ENCODE results near the gene HTR5A. TPM values are rescaled to one million over a fixed set of nuclear protein-coding genes. Genes with fewer than 3 reads are reported as not detected.

Gene HTR5A
- polyA plus RNA-seq, 1 of the 3 experiments (the other 2 are of a cell fraction): not detected

GRCh38 chr7:155051355-155051754 lies 18.8 kb upstream of the HTR5A start:
- ChIA-PET POLR2A (no interaction called here), CTCF (no interaction called here)
- H3K27ac ChIP-seq (ENCODE audit: low read depth in 2 of 2, low read length in 1 of 2): no peak overlapping the region
- H3K9ac ChIP-seq: no peak overlapping the region
- no peaks in the 10 kb centered on the region for H3F3A ChIP-seq (replicated peaks; ENCODE audit: insufficient read depth)
- no peak overlapping the region for H3K4me2 ChIP-seq
- no peaks in the 10 kb centered on the region for H4K20me1 ChIP-seq (ENCODE audit: insufficient read depth)
- DNase-seq: no peak
- no peaks in the 10 kb centered on the region for H3K9me2 ChIP-seq
- no peaks in the 10 kb centered on the region for H3K4me1 ChIP-seq (ENCODE audit: control insufficient read depth in 1 of 2, insufficient read depth in 2 of 2, low read depth in 1 of 2, low read length in 1 of 2)
- H3K27me3 ChIP-seq (ENCODE audit: insufficient read depth): no peaks in the 10 kb centered on the region; the same call in 1 of the 2 replicates
- no peaks in the 10 kb centered on the region for H3K36me3 ChIP-seq (replicated peaks in 1 of 2; ENCODE audit: control insufficient read depth in 1 of 2, insufficient read depth in 2 of 2, low read length in 1 of 2)
- WGBS (ENCODE audit: low lambda C conversion rate): 26% methylated on average over 4 of the region's 4 CpGs
- no peak for TF ChIP-seq MEF2A (IDR thresholded peaks at IDR 0.05; ENCODE audit: borderline replicate concordance, low read depth)
- TF ChIP-seq, protein P1, sequence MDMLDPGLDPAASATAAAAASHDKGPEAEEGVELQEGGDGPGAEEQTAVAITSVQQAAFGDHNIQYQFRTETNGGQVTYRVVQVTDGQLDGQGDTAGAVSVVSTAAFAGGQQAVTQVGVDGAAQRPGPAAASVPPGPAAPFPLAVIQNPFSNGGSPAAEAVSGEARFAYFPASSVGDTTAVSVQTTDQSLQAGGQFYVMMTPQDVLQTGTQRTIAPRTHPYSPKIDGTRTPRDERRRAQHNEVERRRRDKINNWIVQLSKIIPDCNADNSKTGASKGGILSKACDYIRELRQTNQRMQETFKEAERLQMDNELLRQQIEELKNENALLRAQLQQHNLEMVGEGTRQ (IDR thresholded peaks at IDR 0.05; ENCODE audit: borderline replicate concordance, low read depth, low read length): no peak
- no peaks in the 10 kb centered on the region for H3K9me3 ChIP-seq
- no peaks in the 10 kb centered on the region for H3K79me2 ChIP-seq (ENCODE audit: insufficient read depth)
- H2AFZ ChIP-seq (ENCODE audit: low read depth): no peak overlapping the region
- H3K4me3 ChIP-seq (ENCODE audit: low read depth in 2 of 2, low read length in 1 of 2): no peak overlapping the region

DNA sequence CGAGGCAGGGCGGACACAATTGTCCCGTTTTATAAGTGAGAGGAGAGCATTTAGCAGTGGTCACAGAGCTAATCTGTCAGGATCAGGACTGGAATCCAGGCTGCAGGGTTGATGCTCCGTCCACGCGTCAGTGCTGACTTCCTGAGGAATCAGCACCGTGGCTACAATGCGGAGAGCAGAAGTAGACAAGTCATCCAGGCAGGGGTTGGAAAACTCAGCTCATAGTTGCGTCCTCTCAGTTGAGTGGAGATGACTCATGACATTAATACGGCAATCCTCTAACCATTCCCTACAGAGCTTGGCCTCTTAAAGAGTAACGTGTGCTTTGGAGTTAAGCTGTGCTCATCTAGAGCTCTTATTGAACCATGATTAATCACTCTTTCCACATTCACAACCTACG lies 17.1 kb upstream of the HTR5A start:
- TF ChIP-seq TAF1 (IDR thresholded peaks at IDR 0.05; ENCODE audit: borderline replicate concordance, low read depth, low read length): no peak
- TF ChIP-seq SIN3A (IDR thresholded peaks at IDR 0.05; ENCODE audit: borderline replicate concordance, low read depth, low read length): no peak
- no peak for TF ChIP-seq CHD2 (IDR thresholded peaks at IDR 0.05; ENCODE audit: low read length, partially characterized antibody)
- TF ChIP-seq FOSL2 (IDR thresholded peaks at IDR 0.05; ENCODE audit: borderline replicate concordance, low read depth): no peak
- ChIA-PET POLR2A (no interaction called here), CTCF (interaction anchor here (1.0 kb wide), 2 partner anchors 13 to 292 kb away, joined by 3 read pairs; no protein-coding TSS in a partner anchor)
- DNase-seq: no peak
- H3K4me2 ChIP-seq: no peak overlapping the region
- no peaks in the 10 kb centered on the region for H4K20me1 ChIP-seq (ENCODE audit: insufficient read depth)
- H3K4me3 ChIP-seq (ENCODE audit: low read depth in 2 of 2, low read length in 1 of 2): no peak overlapping the region
- H3F3A ChIP-seq (replicated peaks; ENCODE audit: insufficient read depth): no peaks in the 10 kb centered on the region
- no peaks in the 10 kb centered on the region for H3K36me3 ChIP-seq (replicated peaks in 1 of 2; ENCODE audit: control insufficient read depth in 1 of 2, insufficient read depth in 2 of 2, low read length in 1 of 2)
- H3K4me1 ChIP-seq (ENCODE audit: control insufficient read depth in 1 of 2, insufficient read depth in 2 of 2, low read depth in 1 of 2, low read length in 1 of 2): no peaks in the 10 kb centered on the region
- no peaks in the 10 kb centered on the region for H3K9me2 ChIP-seq
- no peak overlapping the region for H2AFZ ChIP-seq (ENCODE audit: low read depth)
- no peaks in the 10 kb centered on the region for H3K79me2 ChIP-seq (ENCODE audit: insufficient read depth)
- no peak overlapping the region for H3K9ac ChIP-seq
- H3K9me3 ChIP-seq: no peaks in the 10 kb centered on the region
- WGBS (ENCODE audit: low lambda C conversion rate): 30% methylated on average over 12 of the region's 12 CpGs
- H3K27me3 ChIP-seq (ENCODE audit: insufficient read depth): no peaks in the 10 kb centered on the region; the same call in 1 of the 2 replicates
- no peak overlapping the region for H3K27ac ChIP-seq (ENCODE audit: low read depth in 2 of 2, low read length in 1 of 2)

DNA sequence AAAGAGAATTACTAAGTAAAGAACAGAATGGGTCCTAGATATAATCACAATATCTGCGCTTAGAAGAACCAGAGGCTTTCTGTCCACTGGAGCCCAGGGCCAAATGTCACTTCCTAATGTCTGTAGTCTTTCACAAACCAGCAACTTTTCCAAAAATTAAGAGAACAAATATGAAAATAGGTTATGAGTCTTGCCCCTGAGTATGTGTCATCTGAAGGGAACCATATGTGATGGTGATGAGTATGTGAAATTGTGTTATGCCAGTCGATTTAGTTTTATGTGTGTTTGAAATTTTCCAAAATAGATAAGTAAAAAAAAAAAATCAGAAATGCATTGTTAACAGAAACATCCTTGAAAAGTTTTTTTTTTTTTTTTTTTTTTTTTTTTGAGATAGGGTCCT lies 15.4 kb upstream of the HTR5A start:
- H3K27ac ChIP-seq (ENCODE audit: low read depth in 2 of 2, low read length in 1 of 2): no peak overlapping the region
- H3F3A ChIP-seq (replicated peaks; ENCODE audit: insufficient read depth): no peaks in the 10 kb centered on the region
- no peak overlapping the region for H3K4me2 ChIP-seq
- no peak for DNase-seq
- no peaks in the 10 kb centered on the region for H3K4me1 ChIP-seq (ENCODE audit: control insufficient read depth in 1 of 2, insufficient read depth in 2 of 2, low read depth in 1 of 2, low read length in 1 of 2)
- no peaks in the 10 kb centered on the region; the same call in 1 of the 2 replicates for H3K27me3 ChIP-seq (ENCODE audit: insufficient read depth)
- H2AFZ ChIP-seq (ENCODE audit: low read depth): no peak overlapping the region
- H3K4me3 ChIP-seq (ENCODE audit: low read depth in 2 of 2, low read length in 1 of 2): no peak overlapping the region
- no peaks in the 10 kb centered on the region for H3K9me3 ChIP-seq
- no peaks in the 10 kb centered on the region for H3K79me2 ChIP-seq (ENCODE audit: insufficient read depth)
- ChIA-PET POLR2A (no interaction called here), CTCF (no interaction called here)
- no peak overlapping the region for H3K9ac ChIP-seq
- no peaks in the 10 kb centered on the region for H3K36me3 ChIP-seq (replicated peaks in 1 of 2; ENCODE audit: control insufficient read depth in 1 of 2, insufficient read depth in 2 of 2, low read length in 1 of 2)
- H4K20me1 ChIP-seq (ENCODE audit: insufficient read depth): 0 out of 2 replicates have a peak, but pooled peaks cover 4% of the 10 kb centered on the region
- no peaks in the 10 kb centered on the region for H3K9me2 ChIP-seq
- WGBS (ENCODE audit: low lambda C conversion rate): 1% methylated on average over 2 of the region's 2 CpGs
- TF ChIP-seq MXI1 (IDR thresholded peaks at IDR 0.05; ENCODE audit: low read depth, low read length): no peak
- TF ChIP-seq, protein P2, sequence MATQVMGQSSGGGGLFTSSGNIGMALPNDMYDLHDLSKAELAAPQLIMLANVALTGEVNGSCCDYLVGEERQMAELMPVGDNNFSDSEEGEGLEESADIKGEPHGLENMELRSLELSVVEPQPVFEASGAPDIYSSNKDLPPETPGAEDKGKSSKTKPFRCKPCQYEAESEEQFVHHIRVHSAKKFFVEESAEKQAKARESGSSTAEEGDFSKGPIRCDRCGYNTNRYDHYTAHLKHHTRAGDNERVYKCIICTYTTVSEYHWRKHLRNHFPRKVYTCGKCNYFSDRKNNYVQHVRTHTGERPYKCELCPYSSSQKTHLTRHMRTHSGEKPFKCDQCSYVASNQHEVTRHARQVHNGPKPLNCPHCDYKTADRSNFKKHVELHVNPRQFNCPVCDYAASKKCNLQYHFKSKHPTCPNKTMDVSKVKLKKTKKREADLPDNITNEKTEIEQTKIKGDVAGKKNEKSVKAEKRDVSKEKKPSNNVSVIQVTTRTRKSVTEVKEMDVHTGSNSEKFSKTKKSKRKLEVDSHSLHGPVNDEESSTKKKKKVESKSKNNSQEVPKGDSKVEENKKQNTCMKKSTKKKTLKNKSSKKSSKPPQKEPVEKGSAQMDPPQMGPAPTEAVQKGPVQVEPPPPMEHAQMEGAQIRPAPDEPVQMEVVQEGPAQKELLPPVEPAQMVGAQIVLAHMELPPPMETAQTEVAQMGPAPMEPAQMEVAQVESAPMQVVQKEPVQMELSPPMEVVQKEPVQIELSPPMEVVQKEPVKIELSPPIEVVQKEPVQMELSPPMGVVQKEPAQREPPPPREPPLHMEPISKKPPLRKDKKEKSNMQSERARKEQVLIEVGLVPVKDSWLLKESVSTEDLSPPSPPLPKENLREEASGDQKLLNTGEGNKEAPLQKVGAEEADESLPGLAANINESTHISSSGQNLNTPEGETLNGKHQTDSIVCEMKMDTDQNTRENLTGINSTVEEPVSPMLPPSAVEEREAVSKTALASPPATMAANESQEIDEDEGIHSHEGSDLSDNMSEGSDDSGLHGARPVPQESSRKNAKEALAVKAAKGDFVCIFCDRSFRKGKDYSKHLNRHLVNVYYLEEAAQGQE (IDR thresholded peaks at IDR 0.05; ENCODE audit: low read depth, low read length): no peak
- no peak for TF ChIP-seq USF1 (IDR thresholded peaks at IDR 0.05; ENCODE audit: borderline replicate concordance, low read depth)
- no peak for TF ChIP-seq FOXJ3 (CRISPR knock-in tag; IDR thresholded peaks at IDR 0.05)
- TF ChIP-seq NRF1 (IDR thresholded peaks at IDR 0.05; ENCODE audit: low read depth, low read length): no peak
- TF ChIP-seq JUND (IDR thresholded peaks at IDR 0.05): no peak
- no peak for TF ChIP-seq NFIC (IDR thresholded peaks at IDR 0.05; ENCODE audit: borderline replicate concordance)
- TF ChIP-seq MAX (IDR thresholded peaks at IDR 0.05; ENCODE audit: low read depth): no peak
- no peak for TF ChIP-seq CTCF (IDR thresholded peaks at IDR 0.05)
- TF ChIP-seq SIN3A (IDR thresholded peaks at IDR 0.05; ENCODE audit: borderline replicate concordance, low read depth, low read length): no peak

Data from SK-N-SH (cell line).